Liver (tissue), 3 donors: ENCODE results near the gene NPEPL1.

Experiments used
- CTCF ChIP-seq: fragments of 150-350 bp; IDR thresholded peaks from 2 replicates; pipeline ENCODE4 v1.5.1; 2017; ENCODE audit warnings: improper control_type of control experiment, low read depth, low read length; ENCODE audit not compliant: missing input control
- EGR1 ChIP-seq, 2 donors: IDR thresholded peaks; 2 replicates each; pipeline ENCODE4 v1.6.1; 2016 to 2018; ENCODE audit warnings: antibody characterized with exemption in 2 of 2, low read depth in 2 of 2
- GABPA ChIP-seq, 2 donors: IDR thresholded peaks in 1 of 2; conservative IDR thresholded peaks in 1 of 2; 2 replicates each; pipeline ENCODE4 v1.6.1; 2016; ENCODE audit warnings: antibody characterized with exemption in 2 of 2, mild to moderate bottlenecking in 1 of 2, moderate library complexity in 1 of 2
- HNF4A ChIP-seq, 2 donors: conservative IDR thresholded peaks; 2 replicates each; pipeline ENCODE4 v1.6.1; 2016; ENCODE audit warnings: antibody characterized with exemption in 2 of 2, mild to moderate bottlenecking in 2 of 2
- JUND ChIP-seq, 2 donors: IDR thresholded peaks; 2 replicates each; pipeline ENCODE4 v1.6.1; 2016; ENCODE audit warnings: antibody characterized with exemption in 2 of 2
- MAX ChIP-seq: IDR thresholded peaks from 2 replicates; pipeline ENCODE4 v1.6.1; 2016; ENCODE audit warnings: antibody characterized with exemption
- RAD21 ChIP-seq, 2 donors: IDR thresholded peaks; 2 replicates each; pipeline ENCODE4 v1.6.1; 2016; ENCODE audit warnings: antibody characterized with exemption in 2 of 2, mild to moderate bottlenecking in 2 of 2
- SP1 ChIP-seq: IDR thresholded peaks from 2 replicates; pipeline ENCODE4 v1.6.1; 2018; ENCODE audit warnings: antibody characterized with exemption, mild to moderate bottlenecking
- TAF1 ChIP-seq: conservative IDR thresholded peaks from 2 replicates; pipeline ENCODE4 v1.6.1; 2016; ENCODE audit warnings: antibody characterized with exemption, mild to moderate bottlenecking
- YY1 ChIP-seq: IDR thresholded peaks from 2 replicates; pipeline ENCODE4 v1.6.1; 2016; ENCODE audit warnings: antibody characterized with exemption, mild to moderate bottlenecking
- ZBTB33 ChIP-seq: IDR thresholded peaks from 2 replicates; pipeline ENCODE4 v1.6.1; 2016; ENCODE audit warnings: antibody characterized with exemption
- TF ChIP-seq, protein P1 (sequence below): IDR thresholded peaks from 2 replicates; pipeline ENCODE4 v1.6.1; 2016; ENCODE audit warnings: antibody characterized with exemption, mild to moderate bottlenecking
- TF ChIP-seq, protein P2 (sequence below): IDR thresholded peaks from 2 replicates; pipeline ENCODE4 v1.6.1; 2016; ENCODE audit warnings: antibody characterized with exemption
- donor health status: healthy.
- donor health status: healthy.

DNA sequence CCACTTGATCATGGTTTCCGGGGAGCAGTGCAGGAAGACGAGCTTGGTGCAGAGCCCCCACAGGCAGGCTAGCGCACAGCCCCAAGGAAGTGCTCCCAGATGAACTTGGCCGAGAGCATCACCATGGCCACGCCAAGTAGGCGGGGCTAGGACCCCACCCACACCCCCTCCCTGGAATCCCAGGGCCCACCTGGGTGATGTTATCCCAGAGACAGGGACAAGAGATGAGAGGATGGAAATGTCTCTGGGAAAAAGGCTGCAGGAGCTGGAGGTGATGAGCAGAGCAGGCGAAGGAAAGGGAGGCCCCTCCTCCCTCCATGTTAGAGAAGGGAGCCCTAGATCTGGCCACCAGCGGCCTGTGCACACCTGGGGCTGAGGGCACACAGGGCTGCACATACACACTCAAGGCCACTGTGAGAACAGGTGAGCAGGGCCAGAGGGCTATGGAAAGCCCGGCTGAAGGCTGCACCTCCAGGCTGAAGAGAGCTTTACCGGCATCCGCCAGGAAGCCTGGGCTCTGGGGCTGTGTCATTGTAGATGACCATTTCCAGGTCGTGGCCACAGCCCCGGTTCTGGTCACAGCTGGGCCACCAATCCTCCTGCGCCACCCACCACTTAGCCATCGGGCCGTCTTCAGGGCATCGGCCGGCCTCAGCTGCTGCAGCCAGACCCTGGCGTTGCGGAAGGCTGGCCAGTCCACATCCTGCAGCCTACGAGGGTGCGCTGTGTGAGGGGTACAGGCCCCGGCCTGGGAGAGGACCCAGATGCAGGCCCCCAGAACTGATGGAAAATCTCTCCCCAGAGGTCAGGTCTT is 24.9 kb downstream of the NPEPL1 start:
- no peak for TF ChIP-seq CTCF
- TF ChIP-seq SP1 = no peak
- no peak for TF ChIP-seq YY1
- no peak for TF ChIP-seq ZBTB33
- TF ChIP-seq JUND (IDR thresholded peaks at IDR 0.05) = no peak
- no peak for TF ChIP-seq MAX
- TF ChIP-seq RAD21 (IDR thresholded peaks at IDR 0.05) = no peak
- no peak for TF ChIP-seq EGR1 (IDR thresholded peaks at IDR 0.05; ENCODE audit: low read depth in 2 of 2)
- no peak for TF ChIP-seq TAF1
- TF ChIP-seq, protein P1, sequence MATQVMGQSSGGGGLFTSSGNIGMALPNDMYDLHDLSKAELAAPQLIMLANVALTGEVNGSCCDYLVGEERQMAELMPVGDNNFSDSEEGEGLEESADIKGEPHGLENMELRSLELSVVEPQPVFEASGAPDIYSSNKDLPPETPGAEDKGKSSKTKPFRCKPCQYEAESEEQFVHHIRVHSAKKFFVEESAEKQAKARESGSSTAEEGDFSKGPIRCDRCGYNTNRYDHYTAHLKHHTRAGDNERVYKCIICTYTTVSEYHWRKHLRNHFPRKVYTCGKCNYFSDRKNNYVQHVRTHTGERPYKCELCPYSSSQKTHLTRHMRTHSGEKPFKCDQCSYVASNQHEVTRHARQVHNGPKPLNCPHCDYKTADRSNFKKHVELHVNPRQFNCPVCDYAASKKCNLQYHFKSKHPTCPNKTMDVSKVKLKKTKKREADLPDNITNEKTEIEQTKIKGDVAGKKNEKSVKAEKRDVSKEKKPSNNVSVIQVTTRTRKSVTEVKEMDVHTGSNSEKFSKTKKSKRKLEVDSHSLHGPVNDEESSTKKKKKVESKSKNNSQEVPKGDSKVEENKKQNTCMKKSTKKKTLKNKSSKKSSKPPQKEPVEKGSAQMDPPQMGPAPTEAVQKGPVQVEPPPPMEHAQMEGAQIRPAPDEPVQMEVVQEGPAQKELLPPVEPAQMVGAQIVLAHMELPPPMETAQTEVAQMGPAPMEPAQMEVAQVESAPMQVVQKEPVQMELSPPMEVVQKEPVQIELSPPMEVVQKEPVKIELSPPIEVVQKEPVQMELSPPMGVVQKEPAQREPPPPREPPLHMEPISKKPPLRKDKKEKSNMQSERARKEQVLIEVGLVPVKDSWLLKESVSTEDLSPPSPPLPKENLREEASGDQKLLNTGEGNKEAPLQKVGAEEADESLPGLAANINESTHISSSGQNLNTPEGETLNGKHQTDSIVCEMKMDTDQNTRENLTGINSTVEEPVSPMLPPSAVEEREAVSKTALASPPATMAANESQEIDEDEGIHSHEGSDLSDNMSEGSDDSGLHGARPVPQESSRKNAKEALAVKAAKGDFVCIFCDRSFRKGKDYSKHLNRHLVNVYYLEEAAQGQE = no peak
- TF ChIP-seq, protein P2, sequence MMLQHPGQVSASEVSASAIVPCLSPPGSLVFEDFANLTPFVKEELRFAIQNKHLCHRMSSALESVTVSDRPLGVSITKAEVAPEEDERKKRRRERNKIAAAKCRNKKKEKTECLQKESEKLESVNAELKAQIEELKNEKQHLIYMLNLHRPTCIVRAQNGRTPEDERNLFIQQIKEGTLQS = no peak
- no peak for TF ChIP-seq GABPA (IDR thresholded peaks at IDR 0.05 in 1 of 2, conservative IDR thresholded peaks at IDR 0.05 in 1 of 2)
- TF ChIP-seq HNF4A (conservative IDR thresholded peaks at IDR 0.05) = no peak
